ENCODE data around the gene TRIM56. TPM values are rescaled to one million over a fixed set of nuclear protein-coding genes. Genes with fewer than 3 reads are reported as not detected.
A peak's percentile ranks its signal among the peaks of the same experiment; 100 is the strongest.
"Not testable (repeated sequence)": the region's sequence is repeated elsewhere in the genome, so short reads cannot be mapped to it uniquely, and the experiment has no call there.

Gene TRIM56
- total and polyA plus RNA-seq, 2 of the 4 experiments (the other 2 are of a cell fraction), result 3.9 to 5.9 TPM

DNA sequence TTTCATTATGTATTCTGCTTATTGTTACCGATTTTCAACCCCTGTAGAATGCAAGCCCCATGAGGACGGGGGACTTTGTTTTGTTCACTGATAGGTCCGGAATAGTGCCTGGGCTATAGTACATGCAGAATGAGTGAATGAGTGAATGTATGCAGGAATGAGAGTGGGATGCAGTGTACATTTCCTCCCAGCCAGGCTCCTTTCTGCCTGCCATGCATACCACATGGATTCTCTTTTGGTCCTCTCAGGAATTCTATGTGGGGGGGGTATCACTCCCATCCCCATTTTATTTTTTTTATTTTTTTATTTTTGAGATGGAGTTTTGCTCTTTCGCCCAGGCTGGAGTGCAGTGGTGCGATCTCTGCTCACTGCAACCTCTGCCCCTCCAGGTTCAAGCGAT, 16.7 kb downstream of the TRIM56 start:
- intact Hi-C loops (cut with micrococcal nuclease), result no loop called here
- in situ Hi-C loops (cut with MboI; ENCODE audit: low sequenced_read_pairs), result loop anchor here (25.0 kb wide), 1 partner anchor 665 kb away; the partner anchor contains the start of genes MEPCE, PPP1R35 and ZCWPW1
- peak overlapping the region; percentile 69; the same call in 1 of the 2 replicates for H4K5ac ChIP-seq (ENCODE audit: low read depth, low read length)
- peak overlapping the region; percentile 57 for H3K27ac ChIP-seq (ENCODE audit: insufficient read depth, low read length)
- H4K20me1 ChIP-seq (ENCODE audit: insufficient read depth, low read length), result no peaks in the 10 kb centered on the region; the same call in 1 of the 2 replicates
- H2AK9ac ChIP-seq (replicated peaks; ENCODE audit: low read depth, low read length, poor library complexity), result peak overlapping the region; percentile 89
- H3K9me1 ChIP-seq (ENCODE audit: insufficient read depth, low read length), result peaks cover 18% of the 10 kb centered on the region
- ChIA-PET CTCF (interaction anchor here (1.2 to 1.4 kb wide), 2 partner anchors 8 to 25 kb away, joined by 3 to 4 read pairs; partner anchors contain the start of gene SERPINE1), POLR2A (ENCODE audit: unreplicated experiment) (no interaction called here)
- H3K23ac ChIP-seq (ENCODE audit: low read depth, low read length), result 0 out of 2 replicates have a peak overlapping the region, but pooled peaks have one; percentile 1
- no peaks in the 10 kb centered on the region for H3K27me3 ChIP-seq (ENCODE audit: control insufficient read depth, insufficient read depth, low read length)
- H3K4me1 ChIP-seq (ENCODE audit: control insufficient read depth, insufficient read depth, low read length), result peaks cover 23% of the 10 kb centered on the region
- TF ChIP-seq RCOR1 (IDR thresholded peaks at IDR 0.05; ENCODE audit: insufficient replicate concordance, low read length), result no peak
- TF ChIP-seq, protein P1, sequence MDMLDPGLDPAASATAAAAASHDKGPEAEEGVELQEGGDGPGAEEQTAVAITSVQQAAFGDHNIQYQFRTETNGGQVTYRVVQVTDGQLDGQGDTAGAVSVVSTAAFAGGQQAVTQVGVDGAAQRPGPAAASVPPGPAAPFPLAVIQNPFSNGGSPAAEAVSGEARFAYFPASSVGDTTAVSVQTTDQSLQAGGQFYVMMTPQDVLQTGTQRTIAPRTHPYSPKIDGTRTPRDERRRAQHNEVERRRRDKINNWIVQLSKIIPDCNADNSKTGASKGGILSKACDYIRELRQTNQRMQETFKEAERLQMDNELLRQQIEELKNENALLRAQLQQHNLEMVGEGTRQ (IDR thresholded peaks at IDR 0.05; ENCODE audit: low read depth, low read length), result no peak
- TF ChIP-seq RAD21 (IDR thresholded peaks at IDR 0.05; ENCODE audit: low read length), result no peak
- no peak for TF ChIP-seq MAZ (IDR thresholded peaks at IDR 0.05; ENCODE audit: borderline replicate concordance, low read depth, low read length)
- no peak for TF ChIP-seq POLR2A (IDR thresholded peaks at IDR 0.05; ENCODE audit: low read depth, low read length)
- H3K18ac ChIP-seq (ENCODE audit: low read depth, low read length), result peak overlapping the region; percentile 82; the same call in 1 of the 2 replicates
- DNase-seq (no peak), ATAC-seq (ENCODE audit: low read depth) (no peak)
- peak overlapping the region; percentile 53 to 85; a peak in 3 of 4 replicates for H4K8ac ChIP-seq (ENCODE audit: low read depth in 2 of 2, low read length in 2 of 2)
- dilution Hi-C loops (cut with HindIII; ENCODE audit: low sequenced_read_pairs, unreplicated experiment), result no loop called here
- H3K4me3 ChIP-seq (ENCODE audit: insufficient read depth, low read depth, low read length), result no peak overlapping the region
- peak overlapping the region; percentile 99 for H2BK120ac ChIP-seq (ENCODE audit: low read depth, low read length)
- peak overlapping the region; percentile 99 for H2BK5ac ChIP-seq (ENCODE audit: low read depth, low read length, poor library complexity, severe bottlenecking)
- no TSS peak for BruUV-seq (replicated peaks)
- peak overlapping the region; percentile 97 for H2BK20ac ChIP-seq (ENCODE audit: low read depth, low read length)
- H4K91ac ChIP-seq (ENCODE audit: insufficient read depth, low read depth, low read length), result peak overlapping the region; percentile 99
- H3K4ac ChIP-seq (ENCODE audit: low read depth, low read length), result peak overlapping the region; percentile 99
- H3K4me2 ChIP-seq (ENCODE audit: low read depth, low read length), result peak overlapping the region; percentile 25; the same call in 1 of the 2 replicates
- peak overlapping the region; percentile 69 for H2BK15ac ChIP-seq (ENCODE audit: low read depth, low read length)
- H3K9me3 ChIP-seq (ENCODE audit: control insufficient read depth, insufficient read depth, low read length), result no peaks in the 10 kb centered on the region
- H3K79me1 ChIP-seq (ENCODE audit: low read depth in 1 of 2, low read length in 2 of 2), result peaks cover 11 to 58% of the 10 kb centered on the region in 2 experiments
- no CpG with 5 or more reads among the region's 6 CpGs for WGBS, 2 experiments (ENCODE audit: extremely low coverage in 2 of 2, insufficient read length in 1 of 2)
- peak overlapping the region; percentile 41; the same call in 1 of the 2 replicates for H3K9ac ChIP-seq (ENCODE audit: low read depth, low read length)
- H2AK5ac ChIP-seq (ENCODE audit: low read depth, low read length), result peak overlapping the region; percentile 99
- peak overlapping the region; percentile 92 for H3K14ac ChIP-seq (replicated peaks; ENCODE audit: low read depth, low read length)
- H3K36me3 ChIP-seq (ENCODE audit: control insufficient read depth, insufficient read depth, low read length), result no peaks in the 10 kb centered on the region
- H2AFZ ChIP-seq (replicated peaks; ENCODE audit: low read length, poor library complexity), result no peak overlapping the region
- H3K56ac ChIP-seq (ENCODE audit: extremely low read depth, insufficient read depth, low read length), result peak overlapping the region; percentile 75

DNA sequence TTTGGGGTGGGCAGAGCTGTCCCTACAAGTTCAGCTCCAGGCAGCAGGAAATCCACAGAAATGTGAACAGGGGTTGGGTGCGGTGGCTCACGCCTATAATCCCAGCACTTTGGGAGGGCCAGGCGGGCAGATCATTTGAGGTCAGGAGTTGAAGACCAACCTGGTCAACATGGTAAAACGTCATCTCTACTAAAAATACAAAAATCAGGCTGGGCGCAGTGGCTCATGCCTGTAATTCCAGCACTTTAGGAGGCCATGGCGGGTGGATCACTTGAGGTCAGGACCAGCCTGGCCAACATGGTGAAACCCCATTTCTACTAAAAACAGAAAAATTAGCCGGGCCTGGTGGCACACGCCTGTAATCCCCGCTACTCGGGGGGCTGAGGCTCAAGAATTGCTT, 18.4 kb downstream of the TRIM56 start:
- H3K56ac ChIP-seq (ENCODE audit: extremely low read depth, insufficient read depth, low read length); H3K9ac ChIP-seq (ENCODE audit: low read depth, low read length); H3K4me3 ChIP-seq (ENCODE audit: insufficient read depth, low read depth, low read length); H3K4me2 ChIP-seq (ENCODE audit: low read depth, low read length); POLR2A ChIA-PET (ENCODE audit: unreplicated experiment); BruUV-seq (replicated peaks); CTCF ChIA-PET; H3K27ac ChIP-seq (ENCODE audit: insufficient read depth, low read length); dilution Hi-C loops (cut with HindIII; ENCODE audit: low sequenced_read_pairs, unreplicated experiment); H3K23ac ChIP-seq (ENCODE audit: low read depth, low read length); H3K27me3 ChIP-seq (ENCODE audit: control insufficient read depth, insufficient read depth, low read length); H4K5ac ChIP-seq (ENCODE audit: low read depth, low read length); H3K36me3 ChIP-seq (ENCODE audit: control insufficient read depth, insufficient read depth, low read length); DNase-seq; H3K9me3 ChIP-seq (ENCODE audit: control insufficient read depth, insufficient read depth, low read length); H3K18ac ChIP-seq (ENCODE audit: low read depth, low read length); intact Hi-C loops (cut with micrococcal nuclease); H2AFZ ChIP-seq (replicated peaks; ENCODE audit: low read length, poor library complexity); H4K20me1 ChIP-seq (ENCODE audit: insufficient read depth, low read length); ATAC-seq (ENCODE audit: low read depth): not testable (repeated sequence)
- peak overlapping the region; percentile 54 for H2BK5ac ChIP-seq (ENCODE audit: low read depth, low read length, poor library complexity, severe bottlenecking)
- WGBS, 2 experiments (ENCODE audit: extremely low coverage in 2 of 2, insufficient read length in 1 of 2), result 100% methylated on average over 2 of the region's 10 CpGs; no CpG with 5 or more reads in 1 of the 2 experiments
- peaks cover 23% of the 10 kb centered on the region for H3K4me1 ChIP-seq (ENCODE audit: control insufficient read depth, insufficient read depth, low read length)
- H2BK20ac ChIP-seq (ENCODE audit: low read depth, low read length), result peak overlapping the region; percentile 87
- in situ Hi-C loops (cut with MboI; ENCODE audit: low sequenced_read_pairs), result loop anchor here (25.0 kb wide), 1 partner anchor 666 kb away; the partner anchor contains the start of genes MEPCE, PPP1R35 and ZCWPW1
- peak overlapping the region; percentile 91; the same call in 1 of the 3 replicates for H2BK15ac ChIP-seq (ENCODE audit: low read depth, low read length)
- H3K9me1 ChIP-seq (ENCODE audit: insufficient read depth, low read length), result peaks cover 18% of the 10 kb centered on the region
- peak overlapping the region; percentile 84 for H2AK9ac ChIP-seq (replicated peaks; ENCODE audit: low read depth, low read length, poor library complexity)
- H3K79me1 ChIP-seq (ENCODE audit: low read depth in 1 of 2, low read length in 2 of 2), result peaks cover 11 to 47% of the 10 kb centered on the region in 2 experiments; a peak in 3 of 4 replicates
- peak overlapping the region; percentile 90 for H3K4ac ChIP-seq (ENCODE audit: low read depth, low read length)
- peak overlapping the region; percentile 99 for H2BK120ac ChIP-seq (ENCODE audit: low read depth, low read length)
- peak overlapping the region in 1 of 2 experiments; percentile 45; a peak in 1 of 4 replicates for H4K8ac ChIP-seq (ENCODE audit: low read depth in 2 of 2, low read length in 2 of 2)
- 0 out of 2 replicates have a peak overlapping the region, but pooled peaks have one; percentile 29 for H3K14ac ChIP-seq (replicated peaks; ENCODE audit: low read depth, low read length)
- peak overlapping the region; percentile 95 for H2AK5ac ChIP-seq (ENCODE audit: low read depth, low read length)
- peak overlapping the region; percentile 65 for H4K91ac ChIP-seq (ENCODE audit: insufficient read depth, low read depth, low read length)

Data from IMR-90 (cell line).